NCI-H524 treated with DMSO at 0.1 percent for 48 hours (cell line): ENCODE data around the gene ERCC2.

Experiments used
- DNase-seq: peaks from one replicate; lab custom pipeline; 2025; lab: John Stamatoyannopoulos, UW

Gene ERCC2

DNA sequence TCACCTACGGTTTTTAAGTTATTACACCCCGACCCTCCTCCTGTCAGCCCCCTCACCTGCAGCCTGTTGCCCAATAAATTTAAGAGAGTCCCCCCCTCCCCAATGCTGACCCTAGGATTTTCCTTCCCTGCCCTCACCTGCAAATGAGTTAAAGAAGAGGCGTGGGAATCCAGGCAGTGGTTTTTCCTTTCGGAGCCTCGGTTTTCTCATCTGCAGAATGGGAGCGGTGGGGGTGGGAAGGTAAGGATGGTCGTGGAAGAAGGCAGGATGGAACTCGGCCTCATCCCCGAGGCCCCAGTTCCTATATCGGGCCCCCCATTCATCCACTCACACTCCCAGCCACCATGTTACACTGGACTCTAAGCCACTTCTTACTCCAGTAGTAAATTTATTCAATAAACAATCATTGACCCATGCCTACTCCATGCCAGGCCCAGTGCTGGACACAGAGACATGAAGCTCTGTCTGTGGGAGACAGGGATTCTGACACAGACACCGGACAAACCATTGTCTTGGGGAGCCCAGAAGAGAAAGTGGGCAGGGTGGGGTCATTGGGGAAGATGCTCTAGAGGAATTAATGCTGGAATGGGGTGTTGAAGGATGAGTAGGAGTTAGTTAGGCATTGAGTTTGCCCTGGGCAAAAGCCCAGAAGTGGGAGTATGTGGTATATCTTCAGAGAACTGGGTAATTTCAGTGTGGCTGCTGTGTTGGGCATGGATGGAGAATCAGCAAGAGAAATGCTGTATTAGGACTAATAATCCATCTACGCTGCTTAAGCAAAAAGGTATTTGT is 66.9 kb downstream of the ERCC2 start:
- DNase-seq = no peak

DNA sequence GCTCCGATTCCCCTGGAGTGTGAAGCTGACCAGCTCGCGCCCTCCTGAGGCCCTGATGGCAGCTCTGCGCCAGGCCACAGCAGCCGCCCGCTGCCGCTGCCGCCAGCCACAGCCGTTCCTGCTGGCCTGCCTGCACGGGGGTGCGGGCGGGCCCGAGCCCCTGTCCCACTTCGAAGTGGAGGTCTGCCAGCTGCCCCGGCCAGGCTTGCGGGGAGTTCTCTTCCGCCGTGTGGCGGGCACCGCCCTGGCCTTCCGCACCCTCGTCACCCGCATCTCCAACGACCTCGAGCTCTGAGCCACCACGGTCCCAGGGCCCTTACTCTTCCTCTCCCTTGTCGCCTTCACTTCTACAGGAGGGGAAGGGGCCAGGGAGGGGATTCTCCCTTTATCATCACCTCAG is 68.0 kb downstream of the ERCC2 start:
- DNase-seq = no peak
